ENCODE results near the gene PTTG2.
"Not testable (repeated sequence)": the region's sequence is repeated elsewhere in the genome, so short reads cannot be mapped to it uniquely, and the experiment has no call there.

Gene PTTG2

GRCh38 chr4:37960098-37960497 lies at the start of gene PTTG2:
TSS of gene PTTG2 (plus strand) at chr4:37960398. CDS start at chr4:37960435, 37 bp downstream.
- DNase-seq, result no peak

DNA sequence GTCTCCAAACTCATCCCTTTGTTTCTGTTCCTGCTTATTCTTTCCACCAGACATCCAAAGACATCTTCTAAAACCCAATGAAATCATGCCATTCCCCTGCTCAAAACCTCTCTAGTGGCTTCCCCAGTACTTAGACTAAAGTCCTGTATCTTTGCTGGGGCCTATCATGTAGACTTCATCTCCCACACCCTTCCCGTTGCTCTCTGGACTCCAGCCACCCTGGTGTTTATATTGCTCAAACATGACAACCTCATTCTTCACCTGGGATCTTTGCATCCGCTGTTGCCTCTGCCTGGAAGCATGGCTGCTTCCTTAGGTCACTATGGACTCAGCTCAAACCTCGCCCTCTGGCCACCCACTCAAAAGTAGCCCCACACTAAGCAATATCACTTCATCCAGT lies 45.7 kb upstream of the PTTG2 start:
- no peak for DNase-seq

DNA sequence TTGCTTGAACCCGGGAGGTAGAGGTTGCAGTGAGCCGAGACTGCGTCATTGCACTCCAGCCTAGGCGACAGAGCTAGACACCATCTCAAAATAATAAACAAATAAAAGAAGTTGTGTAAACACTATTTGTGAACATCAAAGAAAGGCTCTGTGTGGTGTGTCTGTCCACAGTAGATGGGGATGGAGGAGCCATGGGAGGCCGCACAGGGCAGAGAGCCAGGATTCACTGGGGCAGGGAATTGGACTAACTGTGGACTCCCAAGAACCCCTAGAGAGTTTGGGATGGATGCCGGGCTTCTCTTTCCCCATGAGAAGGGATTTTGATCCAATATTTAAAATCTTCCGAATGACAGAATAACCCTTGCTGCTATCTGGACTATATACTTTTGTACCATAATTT lies 42.8 kb upstream of the PTTG2 start:
- DNase-seq, result no peak

- DNase-seq, result no peak
These were observed 41.5 kb upstream of the PTTG2 start for GRCh38 chr4:37918653-37919052.

- no peak for DNase-seq
These were observed 37.9 kb upstream of the PTTG2 start for GRCh38 chr4:37922328-37922727.

DNA sequence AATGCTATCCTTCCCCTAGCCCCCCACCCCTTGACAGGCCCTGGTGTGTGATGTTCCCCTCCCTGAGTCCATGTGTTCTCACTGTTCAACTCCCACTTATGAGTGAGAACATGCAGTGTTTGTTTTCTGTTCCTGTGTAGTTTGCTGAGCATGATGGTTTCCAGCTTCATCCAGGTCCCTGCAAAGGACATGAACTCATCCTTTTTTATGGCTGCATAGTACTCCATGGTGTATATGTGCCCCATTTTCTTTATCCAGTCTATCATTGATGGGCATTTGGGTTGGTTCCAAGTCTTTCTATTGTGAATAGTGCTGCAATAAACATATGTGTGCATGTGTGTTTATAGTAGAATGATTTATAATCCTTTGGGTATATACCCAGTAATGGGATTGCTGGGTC lies 37.1 kb upstream of the PTTG2 start:
- not testable (repeated sequence) for DNase-seq

DNA sequence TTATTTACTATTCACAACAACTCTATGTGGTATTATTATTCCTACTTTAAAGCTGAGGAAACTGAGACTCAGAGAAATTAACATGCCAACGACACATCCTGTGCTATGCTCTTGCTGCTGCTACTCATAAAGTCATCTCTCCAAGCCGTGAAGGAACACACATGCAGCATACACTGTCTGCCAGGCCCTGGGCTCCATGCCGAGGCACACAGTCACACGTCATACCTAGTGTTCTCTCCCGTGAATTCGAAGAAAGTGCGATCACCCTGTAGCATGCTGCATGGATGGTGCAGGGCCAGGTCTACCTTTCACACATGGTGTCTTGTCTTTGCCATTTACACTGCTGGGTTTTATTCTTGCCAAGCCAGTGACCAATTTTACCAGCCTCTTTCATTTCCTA lies 35.3 kb upstream of the PTTG2 start:
- no peak for DNase-seq

DNA sequence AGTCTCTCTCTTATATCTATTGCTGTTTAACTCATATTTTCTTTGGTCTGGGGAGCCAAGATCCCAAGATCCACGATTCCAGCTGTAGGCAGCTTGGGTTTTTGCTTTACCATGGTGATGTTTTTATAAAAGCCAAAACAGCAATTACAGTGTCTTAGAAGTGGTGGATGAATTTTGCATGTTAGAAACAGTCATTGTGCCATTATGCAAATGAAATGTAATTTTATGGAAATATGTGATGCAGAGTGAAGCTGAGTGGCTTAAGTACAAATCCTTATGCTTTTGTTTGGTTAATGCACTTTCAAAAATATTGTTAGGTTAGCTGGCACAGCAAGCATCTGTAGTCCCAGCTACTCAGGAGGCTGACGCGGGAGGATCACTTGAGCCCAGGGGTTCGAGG lies 32.8 kb upstream of the PTTG2 start:
- DNase-seq, result no peak

DNA sequence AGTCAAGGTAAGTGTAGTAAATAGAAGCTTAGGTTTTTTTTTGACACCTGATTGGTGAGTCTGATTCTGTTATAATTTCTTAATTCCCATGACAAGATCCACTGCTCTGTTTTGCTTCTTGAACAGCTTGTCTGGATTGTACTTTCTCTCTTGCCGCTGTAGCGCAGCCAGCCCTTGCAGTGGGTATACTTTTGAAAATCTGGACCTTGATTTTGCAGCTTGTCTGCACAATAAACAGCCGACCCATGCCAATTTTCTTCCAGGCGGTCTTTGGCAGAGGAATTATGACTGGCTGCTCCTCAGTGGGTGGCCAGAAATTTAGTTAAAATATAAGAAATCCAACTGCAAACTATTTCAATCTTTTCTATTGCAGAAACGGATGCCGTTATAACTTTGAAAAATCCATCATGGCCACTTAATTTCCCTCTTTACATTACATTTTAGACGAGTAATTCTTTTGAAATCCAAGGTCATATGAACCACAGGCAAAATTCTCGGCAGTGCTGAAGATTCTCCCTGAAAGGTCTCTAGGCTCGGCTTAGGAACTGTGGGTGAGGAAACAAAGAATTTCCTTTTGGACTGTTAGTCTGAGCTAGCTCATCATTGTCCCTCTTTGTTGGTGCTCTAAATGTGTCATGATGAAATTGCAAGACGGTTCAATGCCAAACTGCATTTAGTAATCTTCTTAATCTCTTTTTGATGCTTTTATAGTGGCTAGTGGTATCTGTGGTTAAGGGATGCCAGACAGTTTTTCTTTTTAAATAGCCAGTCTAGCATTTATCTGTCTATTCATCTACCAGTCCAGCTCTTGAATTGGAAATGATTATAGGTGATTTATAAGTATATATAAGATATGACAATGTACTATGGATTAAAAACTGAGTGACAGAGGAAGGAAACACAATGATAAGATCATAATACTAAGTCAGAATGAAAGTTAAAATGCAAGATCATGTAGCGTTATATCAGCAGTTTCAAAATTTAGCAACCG lies 31.5 kb upstream of the PTTG2 start:
- DNase-seq, result no peak

GRCh38 chr4:37934096-37934495 lies 26.1 kb upstream of the PTTG2 start:
- no peak for DNase-seq

DNA sequence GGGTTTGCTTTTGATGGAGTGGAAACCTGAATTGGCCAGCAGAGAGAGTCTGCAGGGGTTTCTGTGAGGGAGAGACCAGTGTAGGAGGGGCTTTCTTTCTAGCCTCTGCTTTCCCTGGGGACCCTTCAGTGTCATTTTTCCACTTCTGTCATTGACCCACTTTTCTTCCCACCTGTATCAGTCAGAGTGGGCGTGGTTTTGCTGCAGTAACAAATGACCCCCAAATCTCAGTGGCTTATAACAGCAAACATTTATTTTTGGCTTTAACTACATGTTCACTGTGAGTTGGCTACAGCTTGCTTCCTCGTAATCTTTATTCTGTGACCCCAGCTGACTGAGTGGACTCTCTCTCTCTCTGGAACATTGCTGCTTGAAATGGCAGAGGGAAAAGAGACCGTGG lies 25.6 kb upstream of the PTTG2 start:
- DNase-seq, result no peak

- DNase-seq, result no peak
These were observed 25.2 kb upstream of the PTTG2 start for GRCh38 chr4:37935026-37935425.

- no peak for DNase-seq
These were observed 23.2 kb upstream of the PTTG2 start for GRCh38 chr4:37936889-37937498.

DNA sequence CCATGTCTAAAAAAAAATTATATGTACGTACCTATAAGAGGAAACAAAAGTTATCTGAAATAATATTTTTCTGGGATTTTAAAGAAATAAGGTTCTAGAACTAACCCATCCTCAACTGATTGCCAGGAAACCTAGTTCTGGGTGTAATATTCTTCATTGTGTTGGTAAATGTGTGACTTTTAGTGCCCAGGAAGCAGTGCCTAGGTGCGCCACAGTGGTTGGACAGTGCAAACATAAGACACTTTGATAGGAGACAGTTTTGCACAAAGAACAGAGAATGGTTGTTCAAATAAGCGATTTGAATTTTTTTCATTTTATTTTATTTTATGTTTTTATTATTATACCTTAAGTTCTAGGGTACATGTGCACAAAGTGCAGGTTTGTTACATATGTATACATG lies 22.0 kb upstream of the PTTG2 start:
- no peak for DNase-seq

DNA sequence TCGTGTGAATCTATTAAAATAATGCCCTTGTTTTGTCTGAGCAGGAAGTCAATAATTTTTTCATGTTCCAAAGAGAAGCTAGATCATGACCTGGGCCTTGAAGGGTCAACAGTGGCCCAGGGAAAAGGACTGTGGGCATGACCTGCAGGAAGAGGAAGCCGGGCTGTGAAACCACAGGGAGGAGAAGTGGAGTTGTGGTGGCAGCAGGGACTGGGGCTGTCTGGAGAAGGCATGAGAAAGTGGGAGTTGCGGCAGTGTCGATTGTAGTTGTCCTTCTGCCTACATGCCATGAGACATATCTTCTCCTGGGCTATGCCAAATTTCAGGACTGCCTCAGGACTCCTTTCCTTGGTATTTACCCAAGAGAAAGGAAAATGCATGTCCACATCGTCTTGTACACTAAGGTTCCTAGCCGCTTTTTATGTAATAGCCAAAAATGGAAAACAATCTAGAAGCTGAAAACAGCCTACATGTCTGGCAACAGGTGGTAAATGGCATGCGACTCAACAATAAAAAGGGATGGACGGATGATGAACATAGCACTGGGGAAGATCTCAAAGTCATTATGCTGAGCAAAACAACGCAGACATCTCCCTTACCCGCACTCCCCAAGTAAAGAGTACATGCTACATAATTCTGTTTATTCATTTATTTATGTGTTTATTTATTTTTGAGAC lies 13.6 kb upstream of the PTTG2 start:
- DNase-seq, result no peak

- DNase-seq, result no peak
These were observed 11.7 kb upstream of the PTTG2 start for GRCh38 chr4:37948542-37948941.

DNA sequence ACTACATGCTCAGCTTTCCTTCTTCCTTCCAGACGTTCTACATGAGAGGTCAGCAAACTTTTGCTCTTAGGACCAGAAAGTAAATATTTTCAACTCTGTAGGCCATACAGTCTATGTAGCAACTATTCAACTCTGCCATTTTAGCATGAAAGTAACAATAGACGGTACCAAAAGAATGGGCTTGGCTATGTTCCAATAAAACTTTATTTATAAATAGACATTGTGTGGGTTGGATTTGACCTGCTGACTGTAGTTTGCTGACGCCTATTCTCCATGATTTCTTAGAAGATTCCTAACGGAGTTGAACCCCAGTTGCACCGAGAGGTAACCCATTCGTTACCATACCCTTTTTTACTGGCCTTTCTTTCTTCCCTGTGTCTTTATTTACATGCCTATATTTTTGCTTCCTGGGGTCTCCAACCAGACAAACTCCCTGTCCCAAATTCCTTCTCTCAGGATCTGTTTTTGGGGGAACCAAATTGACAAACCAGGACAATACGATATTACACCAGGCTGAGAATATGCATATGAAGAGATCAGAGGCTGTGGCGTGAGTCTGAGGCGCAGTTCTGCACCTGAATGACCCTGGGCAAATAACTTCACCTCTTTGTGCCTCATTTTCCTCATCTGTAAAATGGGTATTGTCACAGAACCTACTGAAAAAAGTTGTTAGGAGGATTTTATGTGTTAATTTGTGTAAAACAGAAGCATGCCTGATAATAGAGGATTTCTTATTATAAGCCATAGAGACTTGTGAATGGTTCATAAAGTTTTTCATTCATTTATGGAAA lies 10.4 kb upstream of the PTTG2 start:
- no peak for DNase-seq

- no peak for DNase-seq
These were observed 8.5 kb upstream of the PTTG2 start for GRCh38 chr4:37951461-37952352.

- DNase-seq, result no peak
These were observed 7.0 kb upstream of the PTTG2 start for GRCh38 chr4:37953156-37953555.

- DNase-seq, result no peak
These were observed 6.4 kb upstream of the PTTG2 start for GRCh38 chr4:37953620-37954293.

DNA sequence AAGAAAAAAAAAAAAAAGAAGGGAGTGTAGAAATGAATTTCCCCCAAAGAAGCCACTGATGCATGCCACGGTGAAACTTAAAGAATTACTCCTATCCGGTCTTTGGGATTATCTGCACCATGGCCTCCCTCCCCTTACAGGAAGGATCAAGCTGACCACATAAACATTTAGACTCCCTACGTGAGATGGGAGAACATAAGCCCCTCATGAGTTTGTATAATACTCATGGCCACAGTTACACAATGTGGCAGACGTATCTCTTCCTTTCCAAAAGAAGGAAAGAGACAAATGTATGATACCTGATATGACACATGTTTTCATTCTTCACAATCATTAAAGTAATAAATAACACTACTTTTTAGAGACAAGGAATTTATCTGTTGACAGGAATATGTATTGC lies 3.3 kb upstream of the PTTG2 start:
- DNase-seq, result no peak

Measured in stimulated activated CD4-positive, alpha-beta T cell treated with anti-CD3 and anti-CD28 coated beads, Interleukin-2, amount 100 ng/mL, for 24 hours (primary cell).